Measurements from ENCODE around the gene EIF4E.

DNA sequence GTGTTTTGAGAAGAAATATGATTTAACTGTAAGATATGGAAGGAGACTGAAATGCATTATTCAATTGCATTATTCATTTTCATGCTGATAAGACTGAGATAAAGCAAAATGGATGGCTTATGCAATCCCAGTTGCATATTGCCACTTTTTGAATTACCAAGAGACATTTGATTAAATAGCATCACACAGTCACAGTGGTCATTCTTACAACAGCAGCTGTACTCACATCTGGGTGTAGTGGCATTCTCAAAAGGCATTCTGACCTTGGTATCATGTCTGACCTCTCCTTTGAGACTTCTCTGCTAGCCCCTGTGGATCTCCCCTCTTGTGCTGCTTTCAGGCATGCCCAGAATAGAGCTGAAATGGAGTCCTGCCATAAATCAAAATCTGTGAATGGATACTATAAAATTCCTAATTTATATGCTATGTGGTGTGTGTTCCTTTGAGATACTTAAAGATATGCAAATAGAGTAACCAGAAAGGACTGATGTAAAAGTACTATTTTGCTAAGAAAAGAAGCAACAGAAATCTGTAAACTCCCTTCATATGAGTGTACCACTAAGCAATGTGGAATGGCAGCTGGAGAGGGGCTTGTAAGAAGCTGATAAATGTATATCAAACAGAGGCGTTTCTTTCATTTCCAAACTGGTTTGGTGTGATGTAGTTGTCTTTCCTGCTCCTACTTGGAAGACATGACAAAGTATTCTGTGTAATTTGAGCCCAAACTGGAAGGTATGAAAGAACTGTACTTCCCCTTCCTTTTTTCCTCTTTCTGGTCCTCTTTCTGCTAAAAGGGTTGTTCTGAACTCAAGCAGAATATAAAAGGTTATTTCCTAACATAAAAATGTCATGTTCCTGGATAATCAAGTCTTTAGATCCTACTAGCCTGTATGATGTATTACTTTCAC lies 41.2 kb upstream of the EIF4E start:
- TF ChIP-seq, protein P1, sequence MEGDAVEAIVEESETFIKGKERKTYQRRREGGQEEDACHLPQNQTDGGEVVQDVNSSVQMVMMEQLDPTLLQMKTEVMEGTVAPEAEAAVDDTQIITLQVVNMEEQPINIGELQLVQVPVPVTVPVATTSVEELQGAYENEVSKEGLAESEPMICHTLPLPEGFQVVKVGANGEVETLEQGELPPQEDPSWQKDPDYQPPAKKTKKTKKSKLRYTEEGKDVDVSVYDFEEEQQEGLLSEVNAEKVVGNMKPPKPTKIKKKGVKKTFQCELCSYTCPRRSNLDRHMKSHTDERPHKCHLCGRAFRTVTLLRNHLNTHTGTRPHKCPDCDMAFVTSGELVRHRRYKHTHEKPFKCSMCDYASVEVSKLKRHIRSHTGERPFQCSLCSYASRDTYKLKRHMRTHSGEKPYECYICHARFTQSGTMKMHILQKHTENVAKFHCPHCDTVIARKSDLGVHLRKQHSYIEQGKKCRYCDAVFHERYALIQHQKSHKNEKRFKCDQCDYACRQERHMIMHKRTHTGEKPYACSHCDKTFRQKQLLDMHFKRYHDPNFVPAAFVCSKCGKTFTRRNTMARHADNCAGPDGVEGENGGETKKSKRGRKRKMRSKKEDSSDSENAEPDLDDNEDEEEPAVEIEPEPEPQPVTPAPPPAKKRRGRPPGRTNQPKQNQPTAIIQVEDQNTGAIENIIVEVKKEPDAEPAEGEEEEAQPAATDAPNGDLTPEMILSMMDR (IDR thresholded peaks at IDR 0.05), result no peak
- TF ChIP-seq EP300 (IDR thresholded peaks at IDR 0.05; ENCODE audit: low read depth) (no peak), POLR2AphosphoS5 (IDR thresholded peaks at IDR 0.05) (no peak), POLR2A (IDR thresholded peaks at IDR 0.05) (no peak)

Data from transverse colon (tissue), 4 donors.